PC-9 (cell line): ENCODE data around the gene ASB15.

Experiments used
- CTCF ChIP-seq: fragments of 200-600 bp; sonication (generic); conservative IDR thresholded peaks from 2 replicates; pipeline ENCODE4 v1.6.1; 2017; ENCODE audit warnings: mixed run types, antibody characterized with exemption, mild to moderate bottlenecking, moderate library complexity
- EZH2 ChIP-seq: fragments of 200-600 bp; sonication (generic); IDR thresholded peaks from 2 replicates; pipeline ENCODE4 v1.8.0; 2017; ENCODE audit warnings: antibody characterized with exemption, low read depth

GRCh38 chr7:123665157-123665556, 63.5 kb downstream of the ASB15 start:
- TF ChIP-seq CTCF (no peak), EZH2 (no peak)
